Stimulated activated CD8-positive, alpha-beta memory T cell treated with anti-CD3 and anti-CD28 coated beads, Interleukin-7, amount 100 ng/mL, for 1 hour (primary cell): ENCODE measurements around the gene CDCP1.
"Not testable (repeated sequence)": the region's sequence is repeated elsewhere in the genome, so short reads cannot be mapped to it uniquely, and the experiment has no call there.

Experiments used
- DNase-seq, 2 donors: peaks; one replicate each; pipeline ENCODE4 v3.0.0-alpha.2; 2020; ENCODE audit warnings: low read depth in 2 of 2

Gene CDCP1

DNA sequence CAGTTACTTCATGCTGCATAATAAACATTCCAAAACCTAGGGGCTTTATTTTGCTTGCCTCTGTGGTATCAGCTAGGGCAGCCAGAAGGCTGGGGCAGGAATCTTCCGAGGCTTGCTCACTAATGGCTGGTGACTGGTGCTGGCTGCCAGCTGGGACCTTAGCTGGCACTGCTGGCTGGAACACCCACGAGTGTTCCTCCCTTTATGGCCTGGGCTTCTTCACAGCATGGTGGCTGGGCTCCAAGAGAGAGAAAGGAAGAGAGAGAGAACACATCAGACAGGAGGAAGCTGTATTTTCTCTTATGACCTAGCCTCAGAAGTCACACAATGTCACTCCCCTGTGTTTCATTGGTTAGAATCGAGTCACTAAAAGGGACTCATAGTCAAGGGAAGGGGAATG, 23.9 kb upstream of the CDCP1 start:
- DNase-seq: no peak

DNA sequence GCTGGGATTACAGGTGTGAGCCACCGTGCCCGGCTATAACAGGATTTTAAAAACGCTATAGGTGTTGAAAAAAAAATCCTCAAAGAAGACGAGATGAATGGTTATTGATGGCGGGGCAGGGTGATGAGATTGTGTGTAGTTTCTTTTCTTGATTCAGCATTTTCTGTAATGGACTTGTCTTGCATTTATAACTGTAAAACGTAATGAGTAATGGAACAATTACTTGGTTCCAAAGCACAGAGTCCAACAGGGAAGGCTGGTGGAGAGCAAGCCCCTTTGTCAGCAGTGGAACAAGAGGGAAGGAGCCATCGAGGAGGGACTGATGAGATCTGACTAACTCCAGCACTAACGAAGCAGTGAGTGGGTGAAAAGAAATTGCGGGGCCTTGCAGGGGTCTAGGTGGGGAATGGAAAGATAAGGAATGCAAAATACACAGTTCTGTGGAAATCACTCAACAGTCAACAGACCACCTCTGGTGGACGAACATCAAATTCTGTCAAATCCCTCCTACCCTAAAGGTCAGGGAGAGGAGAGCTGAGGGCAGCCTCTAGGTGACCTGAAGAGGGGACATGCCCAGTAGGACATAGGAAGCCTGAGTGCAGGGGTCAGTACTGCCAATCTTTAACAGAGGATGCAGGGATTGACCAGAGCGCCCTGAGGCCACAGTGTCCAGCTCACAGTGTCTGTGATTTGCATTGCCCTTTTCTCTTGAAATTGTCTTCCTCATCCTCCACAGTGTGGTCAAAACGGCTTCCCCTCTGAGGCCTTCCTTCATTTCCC, 23.1 kb upstream of the CDCP1 start:
- no peak for DNase-seq

DNA sequence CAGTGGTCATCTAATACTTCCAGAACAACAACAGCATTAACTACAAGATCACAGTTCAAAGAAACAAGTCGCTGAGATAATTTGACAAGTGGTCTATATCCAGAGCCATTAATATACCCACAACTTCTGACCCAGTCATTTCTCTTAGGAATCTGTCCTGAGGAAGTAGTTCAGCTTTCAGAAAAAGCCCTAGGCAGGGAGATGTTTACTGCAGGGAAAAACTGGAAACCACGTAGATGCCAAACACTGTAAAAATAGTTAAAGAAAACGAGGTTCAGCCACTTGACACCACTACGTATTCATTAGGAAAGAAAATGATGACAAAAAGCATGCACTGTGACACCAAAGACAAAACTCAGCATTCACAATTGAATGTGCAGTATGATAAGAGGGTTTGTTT, 22.3 kb upstream of the CDCP1 start:
- DNase-seq: no peak

DNA sequence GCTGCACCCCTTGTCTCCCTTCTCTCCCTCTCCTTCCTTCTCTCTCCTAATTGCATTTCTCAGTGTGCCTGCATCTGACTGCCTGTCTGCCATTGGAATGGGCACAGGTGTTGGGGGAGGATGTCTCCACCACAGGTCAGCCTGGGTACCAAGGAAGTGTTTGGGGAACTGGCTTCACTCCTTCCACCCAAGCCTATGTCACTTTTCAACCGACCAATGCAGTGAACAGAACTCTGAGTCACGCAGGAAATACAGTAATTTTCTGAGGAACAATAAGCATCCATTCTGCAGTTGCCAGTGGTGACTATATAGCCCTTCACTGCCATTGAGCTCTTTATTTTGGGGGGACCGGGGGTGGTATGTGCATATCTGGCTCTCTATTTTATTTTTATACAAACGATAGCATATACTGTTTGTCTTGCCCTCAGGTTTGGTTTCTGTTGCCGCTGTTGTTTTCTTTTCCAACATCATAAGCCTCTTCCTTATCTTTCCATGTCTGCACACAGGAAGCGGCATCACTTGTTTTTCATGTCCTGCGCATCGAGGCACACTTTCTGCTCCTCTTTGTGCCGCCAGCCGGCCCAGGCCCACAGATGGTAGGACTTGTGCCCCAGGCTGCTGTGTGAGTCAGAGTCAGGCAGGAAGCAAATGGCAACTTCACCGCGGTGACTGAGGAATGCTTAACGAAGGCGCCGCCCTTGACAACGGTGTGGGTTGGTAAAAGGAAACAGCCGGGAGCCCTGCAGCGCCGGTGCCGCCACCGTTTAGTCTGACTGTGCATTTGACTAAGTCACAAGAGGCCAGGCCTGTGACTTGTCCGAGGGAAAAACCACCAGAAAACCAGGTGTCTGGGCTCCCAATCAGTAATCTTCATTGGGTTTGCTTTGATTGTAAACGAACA, 21.1 kb upstream of the CDCP1 start:
- DNase-seq: peak; percentile 62

DNA sequence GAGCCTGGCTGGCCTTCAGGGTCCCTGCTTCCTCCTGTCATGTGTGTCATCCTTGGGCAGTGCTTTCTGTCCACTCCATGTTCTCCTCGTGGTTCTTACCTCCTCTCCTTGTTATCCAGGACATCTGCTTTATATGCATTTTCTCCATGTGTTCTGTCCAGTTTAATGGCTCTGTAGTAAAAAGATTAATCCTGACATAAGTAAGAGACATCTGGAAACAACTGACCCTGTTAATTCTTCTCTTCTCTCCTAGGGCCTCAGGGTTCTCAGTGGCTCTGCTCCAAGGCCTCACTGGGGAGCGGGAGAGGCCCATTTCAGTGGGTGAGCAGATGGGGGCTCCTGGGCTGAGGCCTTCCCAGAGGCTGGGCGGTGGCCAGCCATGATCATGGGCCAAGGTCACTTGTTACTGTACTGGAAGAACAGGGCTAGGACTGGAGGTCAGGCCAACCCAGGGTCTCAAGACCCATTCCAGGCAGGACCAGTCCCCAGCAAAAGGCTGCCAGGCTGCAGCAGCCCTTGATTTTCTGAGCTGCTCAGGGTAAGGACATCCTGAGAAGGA, 20.2 kb upstream of the CDCP1 start:
- DNase-seq: no peak

- no peak for DNase-seq
Measured at GRCh38 chr3:45165497-45166283, 19.5 kb upstream of the CDCP1 start.

DNA sequence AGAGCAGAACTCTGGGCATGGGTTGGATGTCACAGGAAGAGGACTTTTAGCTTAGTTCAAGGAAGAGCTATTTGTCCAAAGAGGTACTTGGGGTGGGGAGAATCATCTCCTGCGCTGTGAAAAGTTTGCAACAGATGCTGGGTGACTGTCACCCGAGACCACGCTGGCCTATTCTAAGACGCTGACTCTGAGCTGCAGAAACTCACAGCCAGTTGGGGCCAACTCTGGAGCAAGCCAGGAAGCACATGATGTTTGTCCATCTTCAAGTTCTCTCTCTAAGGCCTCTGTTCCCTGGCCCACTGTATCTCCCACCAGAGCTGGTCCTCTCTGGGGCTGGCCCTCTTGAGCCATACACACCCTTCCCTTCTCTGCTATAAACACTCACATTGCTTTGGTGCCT, 17.9 kb upstream of the CDCP1 start:
- DNase-seq: no peak

- DNase-seq: no peak
Measured at GRCh38 chr3:45163481-45163880, 17.3 kb upstream of the CDCP1 start.

DNA sequence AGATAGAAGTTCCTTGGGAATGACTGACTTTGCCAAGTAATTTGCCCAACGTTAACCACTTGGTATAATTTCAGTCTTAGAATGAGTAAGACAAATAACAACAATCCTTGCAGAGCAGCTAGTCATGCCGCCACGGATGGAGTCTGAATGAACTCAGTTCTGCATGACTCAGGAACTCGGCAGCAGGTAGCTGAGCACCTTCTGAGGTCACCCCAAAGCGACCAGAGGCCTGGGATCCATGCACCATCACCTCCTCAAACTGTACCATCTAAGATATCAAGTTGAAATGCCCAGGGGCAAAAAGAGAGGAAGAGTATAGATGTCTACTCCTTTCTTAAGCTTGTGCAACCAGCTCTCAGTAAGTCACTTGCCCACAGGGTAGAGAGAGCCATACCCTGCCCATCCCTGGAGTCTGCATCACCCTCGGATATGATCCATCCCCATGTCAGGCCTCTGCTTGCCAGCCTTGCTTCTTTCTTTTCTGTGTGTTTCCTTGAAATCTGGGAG, 8.5 kb upstream of the CDCP1 start:
- no peak for DNase-seq

GRCh38 chr3:45153658-45154437, 7.7 kb upstream of the CDCP1 start:
- DNase-seq: no peak

DNA sequence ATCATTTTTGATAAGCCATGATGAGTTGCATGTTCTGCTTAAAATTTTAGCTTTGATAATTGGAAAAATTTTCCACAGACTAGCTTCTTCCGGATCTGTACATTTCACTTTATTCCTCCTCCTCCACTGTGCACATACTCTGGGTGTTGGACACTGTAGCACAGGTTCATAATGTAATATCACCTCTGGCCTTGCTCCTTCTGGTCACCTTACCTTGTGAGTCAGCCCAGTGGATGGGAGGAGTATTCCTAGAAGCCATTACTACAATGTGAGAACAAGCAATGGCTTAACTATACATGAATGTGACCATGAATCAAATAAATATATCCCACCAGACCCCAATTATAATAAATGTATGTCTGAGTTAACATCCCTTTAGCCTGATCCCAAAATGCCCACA, 6.1 kb upstream of the CDCP1 start:
- DNase-seq: no peak

GRCh38 chr3:45151100-45151499, 4.9 kb upstream of the CDCP1 start:
- no peak for DNase-seq

DNA sequence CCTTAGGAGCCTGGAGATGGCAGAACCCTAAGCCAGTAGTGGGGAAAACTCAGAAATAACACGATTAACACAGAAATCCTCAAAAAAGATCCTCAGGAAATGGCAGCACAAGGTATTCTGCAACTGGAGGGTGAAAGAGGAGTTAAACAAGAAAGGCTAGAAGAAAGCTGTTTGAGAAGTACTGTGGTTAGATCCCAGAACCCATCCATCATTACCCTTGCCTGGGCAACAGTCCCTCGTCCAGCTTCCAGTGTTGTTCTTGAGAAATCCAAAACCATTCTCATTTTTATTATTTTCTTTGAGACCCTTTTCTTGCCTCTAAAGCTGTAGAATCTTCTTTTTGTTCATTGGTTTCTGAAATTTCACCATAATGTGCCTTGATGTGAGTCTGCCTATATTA, 2.7 kb upstream of the CDCP1 start:
- no peak for DNase-seq

DNA sequence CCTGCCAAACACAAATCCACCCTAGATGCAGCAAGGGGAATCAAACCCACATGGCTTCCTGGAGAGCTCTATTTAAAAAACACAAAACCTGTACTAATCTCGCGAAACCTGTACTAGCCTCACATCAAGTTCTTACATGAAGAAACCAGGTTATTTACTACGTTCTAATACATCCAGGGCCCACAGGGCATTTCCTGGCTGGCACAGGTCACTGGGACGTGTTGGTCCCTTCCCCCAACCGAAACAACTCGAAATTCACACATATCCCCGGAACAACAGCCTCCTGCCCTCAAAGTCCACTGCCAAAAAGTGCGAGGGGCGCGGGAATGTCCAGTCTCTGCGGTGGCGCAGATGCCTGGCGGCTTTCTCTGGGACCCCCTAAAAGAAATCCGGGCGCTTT, 955 bp downstream of the CDCP1 start:
- DNase-seq: no peak

GRCh38 chr3:45143673-45144671, 2.2 kb downstream of the CDCP1 start:
- no peak for DNase-seq

DNA sequence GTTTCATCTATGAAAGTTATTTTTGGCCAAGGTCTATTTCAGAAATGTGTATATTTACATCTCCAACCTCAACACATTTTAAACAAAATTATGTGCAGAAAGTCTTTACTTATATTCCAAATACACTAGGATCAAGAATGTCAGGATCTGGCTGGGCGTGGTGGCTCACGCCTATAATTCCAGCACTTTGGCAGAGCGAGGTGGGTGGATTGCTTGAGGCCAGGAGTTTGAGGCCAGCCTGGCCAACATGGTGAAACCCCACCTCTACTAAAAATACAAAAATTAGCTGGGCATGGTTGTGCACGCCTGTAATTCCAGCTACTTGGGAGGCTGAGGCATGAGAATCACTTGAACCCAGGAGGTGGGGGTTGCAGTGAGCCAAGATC, 5.4 kb downstream of the CDCP1 start:
- DNase-seq: not testable (repeated sequence)

DNA sequence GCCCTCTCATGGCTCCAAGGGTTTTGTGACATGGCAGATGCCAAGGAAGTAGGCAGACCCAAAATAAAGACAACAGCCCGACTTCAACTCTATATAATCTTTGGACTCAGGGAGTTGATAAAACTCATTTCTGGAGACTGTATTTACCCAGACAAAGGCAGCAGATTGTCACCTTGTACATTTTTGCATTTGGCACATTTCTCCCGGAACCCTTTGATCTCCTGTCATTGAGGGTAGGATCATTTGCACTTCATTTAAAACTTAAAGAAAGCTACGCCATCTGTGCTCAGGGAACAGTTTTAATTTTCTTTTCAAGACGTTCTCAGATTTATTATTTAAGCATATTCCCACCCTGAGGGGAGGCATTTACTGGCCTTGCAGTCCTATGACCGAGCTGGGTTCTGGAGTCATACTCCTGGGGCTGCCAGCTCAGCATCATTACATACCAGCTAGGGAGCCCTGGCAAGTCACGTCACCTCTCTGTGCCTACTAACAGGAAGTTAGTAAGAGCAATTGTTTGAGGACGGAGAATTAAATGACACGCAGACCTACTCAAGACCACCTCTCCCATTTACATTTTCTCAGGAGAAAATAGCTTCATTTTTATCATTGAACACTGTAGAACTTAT, 5.9 kb downstream of the CDCP1 start:
- no peak for DNase-seq

- no peak for DNase-seq
Measured at GRCh38 chr3:45139372-45140140, 6.6 kb downstream of the CDCP1 start.
